Measurements from ENCODE around the gene KATNB1. TPM values are rescaled to one million over a fixed set of nuclear protein-coding genes. Genes with fewer than 3 reads are reported as not detected.
A peak's percentile ranks its signal among the peaks of the same experiment; 100 is the strongest.

KATNB1 gene
- total RNA-seq, 1 experiment from 2014 or later: 8.1 TPM

GRCh38 chr16:57791893-57792461 is 56.4 kb downstream of the KATNB1 start:
- ChIA-PET CTCF (no interaction called here), POLR2A (interaction anchor here (0.7 kb wide), 1 partner anchor 25 kb away, joined by 8 read pairs; no protein-coding TSS in a partner anchor)
- no peaks in the 10 kb centered on the region for H3K9me3 ChIP-seq (ENCODE audit: control insufficient read depth, insufficient read depth, low read depth, low read length)
- no peaks in the 10 kb centered on the region for H3K27me3 ChIP-seq (ENCODE audit: control insufficient read depth, insufficient read depth, low read length)
- no peaks in the 10 kb centered on the region for H3K36me3 ChIP-seq (ENCODE audit: control insufficient read depth, insufficient read depth, low read length)
- DNase-seq (ENCODE audit: low read depth, low spot score) (no peak), ATAC-seq (no peak)
- intact Hi-C loops (cut with micrococcal nuclease; ENCODE audit: unreplicated experiment): no loop called here
- no peak for TF ChIP-seq SIN3A (IDR thresholded peaks at IDR 0.05; ENCODE audit: borderline replicate concordance, insufficient read depth, low read depth, low read length)
- TF ChIP-seq REST (IDR thresholded peaks at IDR 0.05; ENCODE audit: insufficient read depth in 1 of 2, low read depth in 2 of 2, low read length in 1 of 2): no peak
- no peak for TF ChIP-seq CTCF (IDR thresholded peaks at IDR 0.05)
- no peak for TF ChIP-seq POLR2AphosphoS5 (IDR thresholded peaks at IDR 0.05; ENCODE audit: low read depth, low read length)
- TF ChIP-seq TCF7L2 (IDR thresholded peaks at IDR 0.05; ENCODE audit: low read depth, low read length): no peak
- BruUV-seq (replicated peaks): no TSS peak
- in situ Hi-C loops (cut with HindIII; ENCODE audit: low pct_unique_long_range_greater_than_20kb, low sequenced_read_pairs): no loop called here
- no peak overlapping the region for H3K27ac ChIP-seq (ENCODE audit: low read length)
- no peak overlapping the region for H3K4me3 ChIP-seq (ENCODE audit: low read depth in 2 of 2, low read length in 2 of 2)
- H3K4me1 ChIP-seq (ENCODE audit: control insufficient read depth, insufficient read depth, low read length): no peaks in the 10 kb centered on the region

- intact Hi-C loops (cut with micrococcal nuclease; ENCODE audit: unreplicated experiment) (loop anchor here (2.0 kb wide), 1 partner anchor 68 kb away; no protein-coding TSS in a partner anchor), in situ Hi-C loops (cut with HindIII; ENCODE audit: low pct_unique_long_range_greater_than_20kb, low sequenced_read_pairs) (no loop called here)
- ATAC-seq: peak; percentile 45; the same call in 1 of the 2 replicates
- no peaks in the 10 kb centered on the region for H3K36me3 ChIP-seq (ENCODE audit: control insufficient read depth, insufficient read depth, low read length)
- H3K27ac ChIP-seq (ENCODE audit: low read length): no peak overlapping the region
- no peaks in the 10 kb centered on the region for H3K27me3 ChIP-seq (ENCODE audit: control insufficient read depth, insufficient read depth, low read length)
- H3K4me3 ChIP-seq (ENCODE audit: low read depth in 2 of 2, low read length in 2 of 2): no peak overlapping the region
- ChIA-PET POLR2A (no interaction called here), CTCF (interaction anchor here (0.8 to 1.1 kb wide), 2 partner anchors 68 to 145 kb away, joined by 3 to 5 read pairs; no protein-coding TSS in a partner anchor)
- H3K4me1 ChIP-seq (ENCODE audit: control insufficient read depth, insufficient read depth, low read length): peaks cover 4% of the 10 kb centered on the region
- no peaks in the 10 kb centered on the region for H3K9me3 ChIP-seq (ENCODE audit: control insufficient read depth, insufficient read depth, low read depth, low read length)
- TF ChIP-seq CTCF (IDR thresholded peaks at IDR 0.05) (no peak), REST (IDR thresholded peaks at IDR 0.05; ENCODE audit: insufficient read depth in 1 of 2, low read depth in 2 of 2, low read length in 1 of 2) (no peak), SIN3A (IDR thresholded peaks at IDR 0.05; ENCODE audit: borderline replicate concordance, insufficient read depth, low read depth, low read length) (no peak), POLR2AphosphoS5 (IDR thresholded peaks at IDR 0.05; ENCODE audit: low read depth, low read length) (no peak), TCF7L2 (IDR thresholded peaks at IDR 0.05; ENCODE audit: low read depth, low read length) (no peak)
- BruUV-seq (replicated peaks): no TSS peak
- no peak for DNase-seq (ENCODE audit: low read depth, low spot score)
Measured at GRCh38 chr16:57794849-57795430, 59.4 kb downstream of the KATNB1 start.
